ENCODE measurements around the gene RCAN3. TPM values are rescaled to one million over a fixed set of nuclear protein-coding genes. Genes with fewer than 3 reads are reported as not detected.

Gene RCAN3
- total and polyA plus RNA-seq, 10 of the 15 experiments (the other 5 are each of a cell fraction or from before 2014, with no cell fraction given): 0.02 to 0.46 (median 0.06) TPM; not detected in 3

DNA sequence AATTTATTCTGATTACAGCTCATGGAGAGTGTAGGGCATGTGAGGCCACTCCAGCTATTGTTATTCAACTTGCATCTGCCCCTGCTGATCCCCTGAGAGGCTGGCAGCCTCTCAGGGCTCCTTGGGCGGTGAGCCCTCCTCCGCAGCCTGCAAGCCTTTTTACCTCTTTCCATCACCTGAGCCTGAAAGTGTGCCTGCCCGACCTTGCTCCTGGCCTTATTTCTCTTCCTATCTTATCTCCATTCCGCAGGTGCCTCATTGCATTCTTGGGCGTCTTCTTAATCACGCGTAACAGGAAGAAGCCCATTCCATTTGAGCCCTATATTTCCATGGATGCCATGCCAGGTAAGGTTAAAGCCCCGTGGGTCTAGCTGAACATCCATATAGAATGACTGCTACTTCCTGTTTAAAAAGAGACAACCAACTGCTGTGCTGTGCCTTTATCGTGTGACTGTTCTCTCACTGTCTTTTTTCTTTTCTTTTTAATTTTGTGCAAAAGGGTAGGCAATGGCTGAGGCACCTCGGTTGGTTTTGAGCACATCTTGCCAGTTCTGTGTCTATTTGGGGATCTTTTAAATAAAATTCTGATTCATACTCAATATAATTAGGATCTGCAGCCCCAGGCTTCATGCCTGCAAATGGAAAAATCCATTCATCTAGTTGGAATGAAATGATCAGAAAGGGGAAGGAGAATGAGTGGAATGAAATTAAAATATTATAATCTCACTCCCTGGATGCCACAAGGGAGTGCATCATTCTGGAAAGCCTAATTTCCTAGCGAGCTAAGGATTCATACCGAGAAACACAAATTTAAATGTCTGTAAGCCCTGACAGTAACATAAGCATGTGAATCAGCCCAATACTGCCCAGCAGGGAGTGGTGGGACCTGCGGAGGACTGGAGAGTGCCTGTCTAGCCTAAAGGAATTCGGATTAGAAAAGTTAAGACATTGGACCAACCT lies 38.6 kb upstream of the RCAN3 start:
- Histone ChIP-seq H3K27me3 (replicated peaks in 1 of 2; ENCODE audit: control insufficient read depth in 2 of 2, insufficient read depth in 2 of 2, low read length in 1 of 2) (no peaks in the 10 kb centered on the region), H2AFZ (ENCODE audit: control insufficient read depth, low read depth, low read length) (no peak overlapping the region), H4K20me1 (ENCODE audit: control insufficient read depth, insufficient read depth) (no peaks in the 10 kb centered on the region), H3K9me3 (replicated peaks; ENCODE audit: control insufficient read depth, insufficient read depth, low read length) (no peaks in the 10 kb centered on the region; the same call in 2 of the 3 replicates), H3K79me2 (ENCODE audit: control insufficient read depth, insufficient read depth, low read length) (no peaks in the 10 kb centered on the region), H3K4me1 (ENCODE audit: control insufficient read depth, insufficient read depth, low read length) (no peaks in the 10 kb centered on the region), H3K4me3 (no peak overlapping the region), H3K36me3 (ENCODE audit: control insufficient read depth in 2 of 2, insufficient read depth in 2 of 2, low read length in 1 of 2) (no peaks in the 10 kb centered on the region; a peak in 1 of 4 replicates), H3K9ac (ENCODE audit: control insufficient read depth, insufficient read depth, low read length) (no peak overlapping the region), H3K27ac (ENCODE audit: control insufficient read depth, insufficient read depth) (no peak overlapping the region), H3K4me2 (ENCODE audit: control insufficient read depth, insufficient read depth) (no peak overlapping the region)
- no peak for ATAC-seq
- FAIRE-seq: no peak
- ChIA-PET SMC1A (ENCODE audit: uncharacterized antibody, unreplicated experiment) (interaction anchor here (1.1 kb wide), 1 partner anchor 73 kb away, joined by 4 read pairs; no protein-coding TSS in a partner anchor), RAD21 (ENCODE audit: unreplicated experiment) (no interaction called here), POLR2A (interaction anchor here (0.7 to 1.1 kb wide), 2 partner anchors 11 to 29 kb away, joined by 3 read pairs; no protein-coding TSS in a partner anchor), CTCF (no interaction called here)
- intact Hi-C loops (cut with micrococcal nuclease; ENCODE audit: unreplicated experiment): no loop called here
- 88% methylated on average over 14 of the region's 14 CpGs for WGBS (ENCODE audit: insufficient coverage, insufficient replicate concordance, low lambda C conversion rate, missing lambda C conversion rate)
- in situ Hi-C loops (cut with MboI): no loop called here
- DNase-seq (ENCODE audit: low read depth, low spot score): no peak
- no TSS peak for BruUV-seq (replicated peaks)
- TF ChIP-seq ZNF274 (IDR thresholded peaks at IDR 0.05; ENCODE audit: insufficient read depth, insufficient read length): no peak
- TF ChIP-seq, protein P1, sequence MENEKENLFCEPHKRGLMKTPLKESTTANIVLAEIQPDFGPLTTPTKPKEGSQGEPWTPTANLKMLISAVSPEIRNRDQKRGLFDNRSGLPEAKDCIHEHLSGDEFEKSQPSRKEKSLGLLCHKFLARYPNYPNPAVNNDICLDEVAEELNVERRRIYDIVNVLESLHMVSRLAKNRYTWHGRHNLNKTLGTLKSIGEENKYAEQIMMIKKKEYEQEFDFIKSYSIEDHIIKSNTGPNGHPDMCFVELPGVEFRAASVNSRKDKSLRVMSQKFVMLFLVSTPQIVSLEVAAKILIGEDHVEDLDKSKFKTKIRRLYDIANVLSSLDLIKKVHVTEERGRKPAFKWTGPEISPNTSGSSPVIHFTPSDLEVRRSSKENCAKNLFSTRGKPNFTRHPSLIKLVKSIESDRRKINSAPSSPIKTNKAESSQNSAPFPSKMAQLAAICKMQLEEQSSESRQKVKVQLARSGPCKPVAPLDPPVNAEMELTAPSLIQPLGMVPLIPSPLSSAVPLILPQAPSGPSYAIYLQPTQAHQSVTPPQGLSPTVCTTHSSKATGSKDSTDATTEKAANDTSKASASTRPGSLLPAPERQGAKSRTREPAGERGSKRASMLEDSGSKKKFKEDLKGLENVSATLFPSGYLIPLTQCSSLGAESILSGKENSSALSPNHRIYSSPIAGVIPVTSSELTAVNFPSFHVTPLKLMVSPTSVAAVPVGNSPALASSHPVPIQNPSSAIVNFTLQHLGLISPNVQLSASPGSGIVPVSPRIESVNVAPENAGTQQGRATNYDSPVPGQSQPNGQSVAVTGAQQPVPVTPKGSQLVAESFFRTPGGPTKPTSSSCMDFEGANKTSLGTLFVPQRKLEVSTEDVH (IDR thresholded peaks at IDR 0.05; ENCODE audit: low read depth, partially characterized antibody): no peak
- TF ChIP-seq SIX5 (IDR thresholded peaks at IDR 0.05; ENCODE audit: low read depth, low read length, severe bottlenecking): no peak
- TF ChIP-seq, protein P2, sequence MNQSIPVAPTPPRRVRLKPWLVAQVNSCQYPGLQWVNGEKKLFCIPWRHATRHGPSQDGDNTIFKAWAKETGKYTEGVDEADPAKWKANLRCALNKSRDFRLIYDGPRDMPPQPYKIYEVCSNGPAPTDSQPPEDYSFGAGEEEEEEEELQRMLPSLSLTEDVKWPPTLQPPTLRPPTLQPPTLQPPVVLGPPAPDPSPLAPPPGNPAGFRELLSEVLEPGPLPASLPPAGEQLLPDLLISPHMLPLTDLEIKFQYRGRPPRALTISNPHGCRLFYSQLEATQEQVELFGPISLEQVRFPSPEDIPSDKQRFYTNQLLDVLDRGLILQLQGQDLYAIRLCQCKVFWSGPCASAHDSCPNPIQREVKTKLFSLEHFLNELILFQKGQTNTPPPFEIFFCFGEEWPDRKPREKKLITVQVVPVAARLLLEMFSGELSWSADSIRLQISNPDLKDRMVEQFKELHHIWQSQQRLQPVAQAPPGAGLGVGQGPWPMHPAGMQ (IDR thresholded peaks at IDR 0.05; ENCODE audit: borderline replicate concordance): no peak
- TF ChIP-seq, protein P3, sequence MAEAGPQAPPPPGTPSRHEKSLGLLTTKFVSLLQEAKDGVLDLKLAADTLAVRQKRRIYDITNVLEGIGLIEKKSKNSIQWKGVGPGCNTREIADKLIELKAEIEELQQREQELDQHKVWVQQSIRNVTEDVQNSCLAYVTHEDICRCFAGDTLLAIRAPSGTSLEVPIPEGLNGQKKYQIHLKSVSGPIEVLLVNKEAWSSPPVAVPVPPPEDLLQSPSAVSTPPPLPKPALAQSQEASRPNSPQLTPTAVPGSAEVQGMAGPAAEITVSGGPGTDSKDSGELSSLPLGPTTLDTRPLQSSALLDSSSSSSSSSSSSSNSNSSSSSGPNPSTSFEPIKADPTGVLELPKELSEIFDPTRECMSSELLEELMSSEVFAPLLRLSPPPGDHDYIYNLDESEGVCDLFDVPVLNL (IDR thresholded peaks at IDR 0.05; ENCODE audit: low read depth, low read length): no peak
- TF ChIP-seq EED (IDR thresholded peaks at IDR 0.05; ENCODE audit: low read depth): no peak
- TF ChIP-seq SUPT20H (IDR thresholded peaks at IDR 0.05; ENCODE audit: borderline replicate concordance, control insufficient read depth, low read depth, low read length): no peak
- TF ChIP-seq ZNF207 (IDR thresholded peaks at IDR 0.05; ENCODE audit: borderline replicate concordance): no peak
- no peak for TF ChIP-seq STAT3 (IDR thresholded peaks at IDR 0.05; ENCODE audit: low read depth, low read length)

Data from GM12878 (cell line).